NCI-H2081 treated with DMSO at 0.1 percent for 48 hours (cell line): ENCODE results near the gene ALG12.
"Not testable (repeated sequence)": the region's sequence is repeated elsewhere in the genome, so short reads cannot be mapped to it uniquely, and the experiment has no call there.

Experiments
- DNase-seq: peaks from one replicate; lab custom pipeline; 2025; lab: John Stamatoyannopoulos, UW

ALG12 gene

DNA sequence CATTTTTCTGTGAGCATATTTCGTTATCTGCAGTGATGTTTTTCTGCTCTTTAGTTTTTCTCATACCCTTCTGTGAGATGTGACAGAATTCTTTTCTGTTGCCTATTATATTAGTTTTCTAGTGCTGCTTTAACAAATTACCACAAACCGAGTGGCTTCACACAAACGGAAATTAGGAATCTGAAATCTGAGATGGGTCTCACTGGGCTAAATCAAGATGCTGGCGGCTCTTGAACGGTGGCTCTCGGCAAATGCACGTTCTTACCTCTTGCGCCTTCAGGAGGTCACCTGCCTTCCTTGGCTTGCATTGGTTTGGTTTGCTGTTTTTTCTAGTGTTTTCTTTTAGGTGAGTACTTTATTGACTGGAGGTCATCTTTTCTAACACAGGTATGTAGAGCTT lies 51.6 kb downstream of the ALG12 start:
- no peak for DNase-seq

DNA sequence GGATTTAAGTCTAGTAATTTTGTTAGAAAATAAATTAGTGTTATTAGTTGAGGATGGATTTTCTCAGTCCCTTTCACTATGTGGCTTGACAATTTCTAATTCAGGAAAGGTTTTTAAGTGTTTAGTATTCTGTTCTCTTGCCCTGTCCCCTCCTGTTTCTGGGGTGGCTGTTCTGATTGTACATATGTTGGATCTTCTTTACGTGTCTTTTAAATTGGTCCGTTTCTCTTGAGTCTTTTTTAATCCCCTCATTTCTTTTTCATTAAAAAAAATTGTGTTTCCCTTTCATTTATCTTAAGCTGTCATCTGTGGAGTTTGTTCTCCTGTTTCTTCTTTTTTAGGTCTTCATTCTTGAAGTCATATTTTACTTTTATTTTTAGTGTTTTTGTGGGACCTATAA lies 52.1 kb downstream of the ALG12 start:
- DNase-seq, result no peak

DNA sequence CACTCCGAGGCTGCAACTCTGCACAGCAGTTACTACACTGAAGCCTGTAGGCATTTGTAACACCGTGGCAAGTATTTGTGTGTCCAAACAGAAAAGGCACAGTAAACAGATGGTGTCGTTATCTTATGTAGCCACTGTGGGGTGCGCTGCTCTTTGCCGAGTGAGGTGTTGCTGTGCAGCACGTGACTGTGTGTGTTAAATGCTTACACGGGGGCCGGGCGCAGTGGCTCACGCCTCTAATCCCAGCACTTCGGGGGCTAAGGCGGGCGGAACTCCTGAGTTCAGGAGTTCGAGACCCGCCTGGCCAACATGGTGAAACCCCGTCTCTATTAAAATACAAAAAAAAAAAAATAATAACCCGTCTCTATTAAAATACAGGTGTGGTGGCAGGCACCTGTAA lies 53.1 kb downstream of the ALG12 start:
- DNase-seq, result no peak

DNA sequence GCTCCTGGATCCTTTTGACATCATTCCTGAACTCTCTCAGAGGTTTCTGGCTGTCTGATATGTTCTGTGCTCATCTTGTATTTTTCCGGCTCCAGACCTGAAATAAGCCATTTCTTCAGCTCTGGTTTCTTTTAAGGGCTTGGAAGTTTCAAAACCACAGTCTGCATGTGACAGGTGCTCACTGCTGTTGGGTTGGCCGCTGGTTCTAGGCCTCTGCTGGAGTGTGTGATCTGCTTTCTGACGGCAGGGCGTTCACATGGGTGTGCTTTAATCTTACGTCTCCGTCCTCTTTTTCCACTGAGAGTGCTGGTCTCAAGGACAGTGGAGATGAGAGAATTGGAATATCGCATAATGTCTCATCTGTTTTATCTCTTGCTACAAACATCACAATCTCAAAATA lies 54.3 kb downstream of the ALG12 start:
- DNase-seq, result no peak

DNA sequence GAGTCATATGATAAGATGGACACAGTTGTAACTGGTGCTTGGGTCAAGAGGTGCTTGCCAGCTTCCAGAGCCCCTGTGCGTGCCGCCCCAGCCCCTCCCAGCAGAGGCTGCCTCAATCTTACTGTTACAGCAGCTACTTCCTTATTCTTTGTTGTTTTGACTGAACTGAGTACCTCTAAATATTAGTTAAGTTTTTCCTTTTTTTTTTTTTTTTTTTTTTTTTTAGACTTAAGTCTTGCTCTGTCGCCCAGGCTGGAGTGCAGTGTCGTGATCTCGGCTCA lies 55.8 kb downstream of the ALG12 start:
- no peak for DNase-seq

DNA sequence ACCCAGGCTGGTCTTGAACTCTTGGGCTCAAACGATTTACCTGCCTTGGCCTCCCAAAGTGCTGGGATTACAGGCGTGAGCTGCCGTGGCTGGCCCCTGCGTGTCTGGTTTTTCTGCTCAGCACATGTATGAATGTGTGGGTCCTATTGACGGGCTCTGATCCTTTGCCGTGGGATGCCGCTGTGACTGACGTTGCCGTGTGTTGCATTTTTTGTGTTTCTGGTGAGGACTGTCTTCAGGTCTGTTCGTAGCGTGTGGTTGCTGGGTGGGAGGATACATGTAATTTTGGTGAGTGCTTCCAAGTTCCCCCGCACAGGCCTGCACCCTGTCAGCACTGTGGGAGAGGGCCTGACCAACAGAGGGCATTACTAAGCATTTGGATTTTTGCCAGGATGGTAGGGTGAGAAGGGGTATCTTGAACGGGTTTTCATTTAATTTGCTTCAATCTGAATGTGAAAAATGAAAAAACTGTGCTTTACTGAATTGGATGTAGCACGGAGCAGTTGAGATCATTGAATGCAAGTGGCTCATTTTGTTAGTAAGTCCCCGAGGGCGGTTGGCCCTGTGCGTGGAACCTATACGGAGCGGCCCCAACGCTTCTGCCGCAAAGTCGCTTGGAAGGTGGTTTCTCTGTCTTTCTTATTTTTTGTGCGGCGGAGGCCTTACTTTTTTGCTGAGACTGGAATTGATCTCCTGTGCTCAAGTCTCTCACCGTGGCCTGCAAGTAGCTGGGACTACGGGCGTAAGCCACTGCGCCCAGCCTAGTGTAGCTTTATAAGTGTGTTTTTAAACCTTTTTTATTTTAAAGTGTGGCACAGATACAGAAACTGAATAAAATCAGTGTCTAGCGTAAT lies 56.4 kb downstream of the ALG12 start:
- DNase-seq, result no peak

DNA sequence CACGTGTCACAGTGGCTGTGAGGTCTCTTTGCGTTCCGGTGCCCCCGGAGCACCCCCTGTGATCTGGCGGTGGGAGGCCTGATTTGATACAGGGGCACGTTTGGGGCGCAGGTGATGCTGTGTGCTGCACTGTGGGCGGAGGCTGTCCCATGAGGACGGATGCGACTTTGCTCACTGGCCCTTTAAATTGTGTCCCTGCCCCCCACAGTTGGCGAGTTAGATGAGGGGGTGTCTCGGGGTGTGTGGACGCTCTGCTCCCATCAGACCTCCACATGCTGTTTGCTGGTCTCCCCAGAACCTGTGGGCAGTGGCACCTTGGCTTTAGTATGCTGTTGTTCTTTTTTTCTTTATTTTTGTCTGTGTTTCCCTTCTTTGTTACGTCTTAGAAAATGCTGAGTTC lies 59.4 kb downstream of the ALG12 start:
- no peak for DNase-seq

DNA sequence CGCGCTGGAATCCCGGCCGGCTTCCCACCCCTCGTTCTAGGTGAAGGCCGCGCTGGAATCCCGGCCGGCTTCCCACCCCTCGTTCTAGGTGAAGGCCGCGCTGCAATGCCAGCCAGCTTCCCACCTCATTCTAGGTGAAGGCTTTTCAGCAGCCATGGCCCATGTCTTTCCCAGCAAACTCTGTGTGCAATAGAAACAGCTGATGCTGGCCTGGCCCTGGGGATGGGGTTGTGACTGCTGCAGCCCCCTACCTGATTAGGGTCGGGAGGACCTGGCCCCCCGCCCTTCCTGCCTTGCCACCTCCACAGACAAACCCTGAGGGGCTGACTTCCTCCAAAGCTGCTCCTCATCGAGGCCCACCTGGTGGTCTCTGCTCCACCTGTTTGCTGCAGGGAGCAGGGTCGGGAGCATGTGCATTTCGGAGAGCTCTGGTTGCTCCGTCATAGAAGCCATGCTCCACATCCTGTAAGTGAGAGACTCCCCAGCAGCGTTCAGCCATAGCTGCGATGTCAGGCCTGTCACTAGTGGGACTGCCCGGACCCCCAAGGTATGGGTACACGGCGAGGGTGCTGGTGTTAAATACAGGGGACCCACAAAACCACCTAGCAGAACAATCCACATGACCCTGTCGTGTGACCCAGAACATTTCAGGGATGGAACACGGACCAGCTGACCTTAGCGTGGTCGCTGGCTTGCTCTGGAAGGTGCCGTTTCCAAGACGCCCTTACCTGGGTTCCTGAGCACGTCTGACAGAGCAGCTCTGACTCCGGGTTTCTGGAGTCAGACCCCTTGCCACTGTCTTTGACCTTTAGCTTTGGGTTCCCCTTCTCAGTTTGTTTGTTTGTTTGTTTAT lies 61.2 kb downstream of the ALG12 start:
- no peak for DNase-seq

GRCh38 chr22:49856343-49856742 lies 61.9 kb downstream of the ALG12 start:
- DNase-seq, result no peak

DNA sequence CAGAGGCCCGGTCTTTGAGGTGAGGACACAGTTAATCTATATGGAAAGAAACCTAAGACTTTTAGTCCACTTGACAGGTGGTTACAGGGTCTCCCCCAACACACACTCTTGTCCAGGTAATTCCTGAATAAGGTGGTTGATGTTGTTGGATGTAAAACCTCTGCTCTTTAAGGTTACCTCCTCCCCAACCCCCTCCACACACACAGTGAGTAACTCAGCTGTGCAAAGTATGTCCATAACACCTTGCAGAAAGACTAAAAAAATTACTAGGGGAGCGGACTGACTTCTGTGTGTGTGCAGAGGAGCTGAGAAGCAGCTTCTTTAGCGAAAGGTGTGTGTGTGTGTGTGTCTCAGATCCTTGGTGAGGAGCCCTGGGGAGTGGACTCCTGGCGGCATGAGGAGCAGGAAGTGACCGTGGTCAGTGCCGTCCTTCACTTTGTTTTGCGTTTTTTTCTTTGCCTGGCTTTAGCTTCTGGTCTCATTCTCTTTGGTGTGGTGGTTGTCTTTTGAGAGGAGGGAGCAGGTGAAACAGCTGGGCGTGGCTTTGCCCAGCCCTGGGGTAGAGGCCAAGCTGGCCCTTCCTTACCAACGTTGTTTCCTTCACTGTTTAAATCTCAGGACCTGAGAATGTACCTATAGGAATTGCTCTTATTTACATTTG lies 62.9 kb downstream of the ALG12 start:
- DNase-seq, result no peak

- no peak for DNase-seq
Observed at GRCh38 chr22:49853981-49854831, 64.0 kb downstream of the ALG12 start.

GRCh38 chr22:49852898-49853894 lies 65.0 kb downstream of the ALG12 start, which contains the start of gene ZBED4:
TSS of gene ZBED4 (plus strand) at chr22:49853844. CDS start at chr22:49883663, 29,819 bp downstream.
- DNase-seq, result peak; percentile 69

GRCh38 chr22:49852568-49852897 lies 65.7 kb downstream of the ALG12 start:
- DNase-seq, result not testable (repeated sequence)

GRCh38 chr22:49850959-49851802 lies 67.1 kb downstream of the ALG12 start:
- no peak for DNase-seq
